Measurements from ENCODE around the gene CELF1.

- TF ChIP-seq EZH2 (IDR thresholded peaks at IDR 0.05; ENCODE audit: borderline replicate concordance, low read length) (no peak), CTCF (IDR thresholded peaks at IDR 0.05; ENCODE audit: low read length) (no peak)
Measured at GRCh38 chr11:47466201-47466600, 86.7 kb downstream of the CELF1 start.
